ENCODE results near the gene DCDC2C. TPM values are rescaled to one million over a fixed set of nuclear protein-coding genes. Genes with fewer than 3 reads are reported as not detected.

The DCDC2C gene
- total and polyA plus RNA-seq, 9 of the 15 experiments (the other 6 are each of a cell fraction or from before 2014, with no cell fraction given): not detected

- no peak overlapping the region for H3K4me3 ChIP-seq
- H3K4me2 ChIP-seq (ENCODE audit: insufficient read depth, low read length): no peak overlapping the region
- H3K4me1 ChIP-seq (replicated peaks in 1 of 2; ENCODE audit: control insufficient read depth in 2 of 2, insufficient read depth in 2 of 2, low read length in 2 of 2): no peaks in the 10 kb centered on the region
- in situ Hi-C loops (cut with MboI): no loop called here
- H4K20me1 ChIP-seq (replicated peaks; ENCODE audit: control insufficient read depth, insufficient read depth, low read length): no peaks in the 10 kb centered on the region
- H3K9me3 ChIP-seq (replicated peaks; ENCODE audit: control insufficient read depth, insufficient read depth, low read depth, low read length): no peaks in the 10 kb centered on the region
- BruUV-seq (replicated peaks): no TSS peak
- peaks cover 19 to 61% of the 10 kb centered on the region in 2 experiments; a peak in 4 of 5 replicates for H3K27me3 ChIP-seq (ENCODE audit: control insufficient read depth in 2 of 2, insufficient read depth in 2 of 2, low read length in 2 of 2)
- TF ChIP-seq XRCC4 (IDR thresholded peaks at IDR 0.05; ENCODE audit: extremely low read depth, insufficient read depth, insufficient read length): no peak
- TF ChIP-seq BCLAF1 (IDR thresholded peaks at IDR 0.05; ENCODE audit: borderline replicate concordance in 1 of 2, control insufficient read depth in 1 of 2, low read depth in 2 of 2, low read length in 1 of 2): no peak
- no peak for TF ChIP-seq SLC30A9 (CRISPR knock-in tag; IDR thresholded peaks at IDR 0.05)
- no peak for TF ChIP-seq SMARCC2 (IDR thresholded peaks at IDR 0.05; ENCODE audit: low read depth)
- no peak for TF ChIP-seq BHLHE40 (IDR thresholded peaks at IDR 0.05; ENCODE audit: low read length)
- TF ChIP-seq ARID3B (CRISPR knock-in tag; IDR thresholded peaks at IDR 0.05; ENCODE audit: borderline replicate concordance): no peak
- no peak for TF ChIP-seq ZFP30 (CRISPR knock-in tag; IDR thresholded peaks at IDR 0.05; ENCODE audit: borderline replicate concordance)
- no peak for TF ChIP-seq CTCFL (IDR thresholded peaks at IDR 0.05; ENCODE audit: borderline replicate concordance, insufficient read depth, low read depth, low read length, poor library complexity, severe bottlenecking)
- no peak for TF ChIP-seq ZNF699 (CRISPR knock-in tag; IDR thresholded peaks at IDR 0.05; ENCODE audit: insufficient replicate concordance)
- TF ChIP-seq RBFOX2 (IDR thresholded peaks at IDR 0.05; ENCODE audit: low read depth, low read length): no peak
- no peak for TF ChIP-seq DLX4 (CRISPR knock-in tag; IDR thresholded peaks at IDR 0.05)
- ChIA-PET CTCF (ENCODE audit: low intra/inter-chr PET ratio) (no interaction called here), POLR2A (interaction anchor here (0.7 kb wide), 1 partner anchor 25 kb away, joined by 3 read pairs; no protein-coding TSS in a partner anchor)
- no peak overlapping the region for H3K9ac ChIP-seq (ENCODE audit: insufficient read depth in 1 of 2, low read depth in 2 of 2, low read length in 2 of 2)
- no peaks in the 10 kb centered on the region for H3K36me3 ChIP-seq (ENCODE audit: control insufficient read depth, insufficient read depth, low read length)
- H2AFZ ChIP-seq (ENCODE audit: low read depth, low read length): no peak overlapping the region
- no peaks in the 10 kb centered on the region for H3K79me2 ChIP-seq (ENCODE audit: control insufficient read depth, insufficient read depth, low read length)
- H3K9me1 ChIP-seq (ENCODE audit: control insufficient read depth, insufficient read depth, low read length): no peaks in the 10 kb centered on the region
- intact Hi-C loops (cut with micrococcal nuclease): no loop called here
- H3K27ac ChIP-seq (ENCODE audit: extremely low read depth, low read depth, low read length): no peak overlapping the region
- no peak for ATAC-seq
- FAIRE-seq: no peak
- DNase-seq (ENCODE audit: extremely low read depth in 1 of 4, low spot score in 3 of 4): no peak
- 1% methylated on average over 9 of the region's 9 CpGs for WGBS (ENCODE audit: insufficient coverage, low coverage, missing lambda C conversion rate)
Observed at GRCh38 chr2:3677436-3677835, 25.9 kb upstream of the DCDC2C start.
